Astrocyte (in vitro differentiated cells and primary cell): ENCODE results near the gene SLC47A1. TPM values are rescaled to one million over a fixed set of nuclear protein-coding genes. Genes with fewer than 3 reads are reported as not detected.

ENCODE experiments used
- DNase-seq: peaks from one replicate; pipeline ENCODE4 v3.0.0-alpha.2; 2010; ENCODE audit warnings: low read depth
- FAIRE-seq: peaks from 2 replicates; lab custom pipeline; 2011; peaks lifted over from hg19 to GRCh38; lab: Jason Lieb, UNC
- H2AFZ ChIP-seq: 2 replicates; pipeline ENCODE4 v1.6.0; 2012; ENCODE audit warnings: low read depth, low read length, inconsistent platforms
- H3K27ac ChIP-seq: 2 replicates; pipeline ENCODE4 v1.5.1; 2011; ENCODE audit warnings: low read depth, low read length, inconsistent platforms
- H3K27me3 ChIP-seq: 2 replicates; pipeline ENCODE4 v1.6.0; 2011; ENCODE audit warnings: low read length, inconsistent platforms; ENCODE audit not compliant: insufficient read depth
- H3K36me3 ChIP-seq: 2 replicates; pipeline ENCODE4 v1.5.1; 2011; ENCODE audit warnings: low read length, inconsistent platforms; ENCODE audit not compliant: insufficient read depth
- H3K4me1 ChIP-seq: 2 replicates; pipeline ENCODE4 v1.5.1; 2011; ENCODE audit warnings: low read length, inconsistent platforms; ENCODE audit not compliant: insufficient read depth
- H3K4me2 ChIP-seq: 2 replicates; pipeline ENCODE4 v1.6.0; 2012; ENCODE audit warnings: low read length, inconsistent platforms
- H3K4me3 ChIP-seq: 2 replicates; pipeline ENCODE4 v1.5.1; 2011; ENCODE audit warnings: low read depth, mild to moderate bottlenecking, low read length, inconsistent platforms; ENCODE audit not compliant: insufficient read depth
- H3K79me2 ChIP-seq: 2 replicates; pipeline ENCODE4 v1.6.0; 2012; ENCODE audit warnings: mild to moderate bottlenecking, low read length, inconsistent platforms; ENCODE audit not compliant: insufficient read depth
- H3K9ac ChIP-seq: 2 replicates; pipeline ENCODE4 v1.6.0; 2012; ENCODE audit warnings: mild to moderate bottlenecking, low read length, inconsistent platforms
- H3K9me3 ChIP-seq: 2 replicates; pipeline ENCODE4 v1.5.1; 2012; ENCODE audit warnings: low read depth, mild to moderate bottlenecking, low read length, inconsistent platforms; ENCODE audit not compliant: insufficient read depth
- H4K20me1 ChIP-seq: 2 replicates; pipeline ENCODE4 v1.6.0; 2012; ENCODE audit warnings: low read length, inconsistent platforms; ENCODE audit not compliant: insufficient read depth
- H3K27ac Mint-ChIP-seq: one replicate; pipeline ENCODE4 v1.8.0; 2021; ENCODE audit warnings: mild to moderate bottlenecking, mixed read lengths; ENCODE audit not compliant: unreplicated experiment
- H3K27me3 Mint-ChIP-seq: one replicate; pipeline ENCODE4 v1.8.0; 2021; ENCODE audit warnings: low read depth, mixed read lengths; ENCODE audit not compliant: unreplicated experiment
- H3K36me3 Mint-ChIP-seq: one replicate; pipeline ENCODE4 v1.8.0; 2021; ENCODE audit warnings: low read depth, mixed read lengths; ENCODE audit not compliant: unreplicated experiment
- H3K4me1 Mint-ChIP-seq: one replicate; pipeline ENCODE4 v1.8.0; 2021; ENCODE audit warnings: low read depth, mixed read lengths; ENCODE audit not compliant: unreplicated experiment
- H3K4me3 Mint-ChIP-seq: one replicate; pipeline ENCODE4 v1.8.0; 2021; ENCODE audit warnings: mild to moderate bottlenecking, moderate library complexity, mixed read lengths; ENCODE audit not compliant: unreplicated experiment
- H3K9me3 Mint-ChIP-seq: one replicate; pipeline ENCODE4 v1.8.0; 2021; ENCODE audit warnings: mild to moderate bottlenecking, mixed read lengths; ENCODE audit not compliant: unreplicated experiment
- EZH2 ChIP-seq: IDR thresholded peaks from 2 replicates; pipeline ENCODE4 v1.6.1; 2012; ENCODE audit warnings: mild to moderate bottlenecking, low read length, inconsistent platforms; ENCODE audit not compliant: insufficient read depth
- total RNA-seq: library from RNA; stranded (reverse); gene quantifications from 2 replicates; pipeline ENCODE4 v1.2.1, GENCODE V29; 2021
- TF ChIP-seq, protein P1 (sequence below): IDR thresholded peaks from 2 replicates; pipeline ENCODE4 v1.5.1; 2011; ENCODE audit warnings: low read depth, mild to moderate bottlenecking, inconsistent platforms, low read length, moderate library complexity; ENCODE audit not compliant: insufficient read depth

The SLC47A1 gene
- total RNA-seq, 1 donor from 2014 or later, result 0.75 TPM

DNA sequence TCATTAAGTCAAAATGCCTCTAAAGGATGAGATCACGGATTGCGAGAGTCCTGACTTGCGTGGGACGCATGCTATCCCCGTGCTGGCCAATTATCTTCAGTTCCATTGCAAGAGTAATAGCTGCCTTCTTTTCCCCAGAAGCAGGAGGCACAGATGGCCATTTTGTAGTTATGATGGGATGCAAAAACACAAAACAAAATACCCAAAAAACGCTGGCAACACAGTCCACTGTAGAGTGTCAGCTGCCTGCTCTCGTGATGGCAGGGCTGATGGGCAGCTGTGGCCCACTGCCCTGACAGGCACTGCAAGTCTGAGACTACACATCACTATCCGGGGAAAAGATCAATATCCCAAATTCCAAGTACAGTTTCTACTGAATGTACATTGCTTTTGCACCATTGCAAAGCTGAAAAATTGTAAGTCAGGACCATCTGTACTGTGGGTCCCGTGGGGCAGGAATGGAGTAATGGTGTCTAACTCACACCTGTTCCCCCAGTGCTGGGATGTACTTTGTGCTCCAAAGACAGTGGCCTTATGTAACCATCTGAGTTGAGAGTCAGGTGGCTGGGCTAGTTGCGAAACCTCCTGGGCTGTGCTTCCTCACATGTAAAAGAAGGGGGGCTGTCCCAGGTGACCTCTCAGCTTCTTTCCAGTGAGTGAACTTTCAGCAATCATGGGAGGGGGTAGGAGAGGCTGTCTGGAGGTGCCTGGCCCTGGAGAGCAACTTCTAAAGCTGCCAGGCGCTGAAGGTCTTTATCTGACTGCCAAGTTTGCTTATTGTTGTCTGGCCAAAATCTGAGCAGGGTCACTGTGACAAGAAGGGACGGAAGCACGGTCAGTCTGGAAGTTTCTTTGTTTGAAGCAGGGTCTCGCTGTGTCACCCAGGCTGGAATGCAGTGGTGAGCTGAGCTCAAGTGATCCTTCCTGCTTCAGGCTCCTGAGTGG, 4.7 kb downstream of the SLC47A1 start:
- no peak overlapping the region for H2AFZ ChIP-seq

GRCh38 chr17:19539040-19539399, 5.4 kb downstream of the SLC47A1 start:
- no peak overlapping the region for H3K27ac Mint-ChIP-seq
- no peak overlapping the region for H3K27ac ChIP-seq

More for the DNA sequence above, 4.7 kb downstream of the SLC47A1 start:
- Histone ChIP-seq H3K79me2 (no peaks in the 10 kb centered on the region), H3K4me1 (peaks cover 8% of the 10 kb centered on the region), H3K9ac (no peak overlapping the region), H3K4me2 (no peak overlapping the region), H3K9me3 (no peaks in the 10 kb centered on the region), H3K27ac (no peak overlapping the region), H3K27me3 (peaks cover 55% of the 10 kb centered on the region), H4K20me1 (no peaks in the 10 kb centered on the region), H3K4me3 (no peak overlapping the region), H3K36me3 (no peaks in the 10 kb centered on the region)
- H3K27ac Mint-ChIP-seq, result no peak overlapping the region
- no peak for DNase-seq
- H3K27me3 Mint-ChIP-seq, result peaks cover 61% of the 10 kb centered on the region
- no peak for TF ChIP-seq EZH2
- TF ChIP-seq, protein P1, sequence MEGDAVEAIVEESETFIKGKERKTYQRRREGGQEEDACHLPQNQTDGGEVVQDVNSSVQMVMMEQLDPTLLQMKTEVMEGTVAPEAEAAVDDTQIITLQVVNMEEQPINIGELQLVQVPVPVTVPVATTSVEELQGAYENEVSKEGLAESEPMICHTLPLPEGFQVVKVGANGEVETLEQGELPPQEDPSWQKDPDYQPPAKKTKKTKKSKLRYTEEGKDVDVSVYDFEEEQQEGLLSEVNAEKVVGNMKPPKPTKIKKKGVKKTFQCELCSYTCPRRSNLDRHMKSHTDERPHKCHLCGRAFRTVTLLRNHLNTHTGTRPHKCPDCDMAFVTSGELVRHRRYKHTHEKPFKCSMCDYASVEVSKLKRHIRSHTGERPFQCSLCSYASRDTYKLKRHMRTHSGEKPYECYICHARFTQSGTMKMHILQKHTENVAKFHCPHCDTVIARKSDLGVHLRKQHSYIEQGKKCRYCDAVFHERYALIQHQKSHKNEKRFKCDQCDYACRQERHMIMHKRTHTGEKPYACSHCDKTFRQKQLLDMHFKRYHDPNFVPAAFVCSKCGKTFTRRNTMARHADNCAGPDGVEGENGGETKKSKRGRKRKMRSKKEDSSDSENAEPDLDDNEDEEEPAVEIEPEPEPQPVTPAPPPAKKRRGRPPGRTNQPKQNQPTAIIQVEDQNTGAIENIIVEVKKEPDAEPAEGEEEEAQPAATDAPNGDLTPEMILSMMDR, result no peak
- H3K9me3 Mint-ChIP-seq, result no peaks in the 10 kb centered on the region
- FAIRE-seq, result no peak
- no peak overlapping the region for H3K4me3 Mint-ChIP-seq
- H3K4me1 Mint-ChIP-seq, result peaks cover 4% of the 10 kb centered on the region
- no peaks in the 10 kb centered on the region for H3K36me3 Mint-ChIP-seq

More at GRCh38 chr17:19539040-19539399, 5.4 kb downstream of the SLC47A1 start:
- H3K4me2 ChIP-seq, result no peak overlapping the region
- no peaks in the 10 kb centered on the region for H3K79me2 ChIP-seq
- no peak for FAIRE-seq
- TF ChIP-seq, protein P1, result no peak
- TF ChIP-seq EZH2, result no peak
- H3K9me3 ChIP-seq, result no peaks in the 10 kb centered on the region
- H3K36me3 ChIP-seq, result no peaks in the 10 kb centered on the region
- no peak overlapping the region for H3K9ac ChIP-seq
- Mint-ChIP-seq H3K27me3 (peaks cover 60% of the 10 kb centered on the region), H3K4me3 (no peak overlapping the region), H3K36me3 (no peaks in the 10 kb centered on the region), H3K4me1 (peaks cover 4% of the 10 kb centered on the region), H3K9me3 (no peaks in the 10 kb centered on the region)
- no peaks in the 10 kb centered on the region for H4K20me1 ChIP-seq
- no peak overlapping the region for H3K4me3 ChIP-seq
- peaks cover 5% of the 10 kb centered on the region for H3K4me1 ChIP-seq
- no peak for DNase-seq
- no peak overlapping the region for H2AFZ ChIP-seq
- H3K27me3 ChIP-seq, result peaks cover 55% of the 10 kb centered on the region
